HFFc6 (cell line): ENCODE measurements around the gene CLRN3. TPM values are rescaled to one million over a fixed set of nuclear protein-coding genes. Genes with fewer than 3 reads are reported as not detected.

Experiments used
- DNase-seq: peaks from one replicate; pipeline ENCODE4 v3.0.0-alpha.2; 2018
- H3K27ac Mint-ChIP-seq: 2 replicates; pipeline ENCODE4 v1.8.0; 2020; ENCODE audit warnings: mild to moderate bottlenecking, mixed read lengths
- H3K27me3 Mint-ChIP-seq: 2 replicates; pipeline ENCODE4 v1.8.0; 2021; ENCODE audit warnings: mild to moderate bottlenecking, moderate library complexity, mixed read lengths; ENCODE audit not compliant: insufficient read depth
- H3K36me3 Mint-ChIP-seq: 2 replicates; pipeline ENCODE4 v1.8.0; 2021; ENCODE audit warnings: low read depth, mixed read lengths
- H3K4me1 Mint-ChIP-seq: 2 replicates; pipeline ENCODE4 v1.8.0; 2020; ENCODE audit warnings: low read depth, mixed read lengths
- H3K4me3 Mint-ChIP-seq: 2 replicates; pipeline ENCODE4 v1.8.0; 2020; ENCODE audit warnings: mild to moderate bottlenecking, moderate library complexity, mixed read lengths
- H3K9me3 Mint-ChIP-seq: 2 replicates; pipeline ENCODE4 v1.8.0; 2020; ENCODE audit warnings: mild to moderate bottlenecking, mixed read lengths
- long read RNA-seq: library from polyadenylated mRNA; unstranded; transcript quantifications from one replicate; pipeline ENCODE4 v2.0.0, GENCODE V29; 2019
- total RNA-seq, 6 experiments: library from RNA; stranded (reverse); fragmentation: NEBNext Ultra II Directional; extraction: Animal tissue kit (Norgen Biotek cat#: 25700); gene quantifications; 2 replicates in 1 of 6; 3 replicates in 5 of 6; pipeline ENCODE4 v1.2.3, GENCODE V29; 2021
- TF ChIP-seq, protein P1 (sequence below): fragments of 200-600 bp; sonication (generic); IDR thresholded peaks from 2 replicates; pipeline ENCODE4 v1.5.0; 2021; ENCODE audit warnings: antibody characterized with exemption, mild to moderate bottlenecking

CLRN3 gene, protein sequence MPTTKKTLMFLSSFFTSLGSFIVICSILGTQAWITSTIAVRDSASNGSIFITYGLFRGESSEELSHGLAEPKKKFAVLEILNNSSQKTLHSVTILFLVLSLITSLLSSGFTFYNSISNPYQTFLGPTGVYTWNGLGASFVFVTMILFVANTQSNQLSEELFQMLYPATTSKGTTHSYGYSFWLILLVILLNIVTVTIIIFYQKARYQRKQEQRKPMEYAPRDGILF
- not detected for total RNA-seq
- long read RNA-seq: 0 reads

DNA sequence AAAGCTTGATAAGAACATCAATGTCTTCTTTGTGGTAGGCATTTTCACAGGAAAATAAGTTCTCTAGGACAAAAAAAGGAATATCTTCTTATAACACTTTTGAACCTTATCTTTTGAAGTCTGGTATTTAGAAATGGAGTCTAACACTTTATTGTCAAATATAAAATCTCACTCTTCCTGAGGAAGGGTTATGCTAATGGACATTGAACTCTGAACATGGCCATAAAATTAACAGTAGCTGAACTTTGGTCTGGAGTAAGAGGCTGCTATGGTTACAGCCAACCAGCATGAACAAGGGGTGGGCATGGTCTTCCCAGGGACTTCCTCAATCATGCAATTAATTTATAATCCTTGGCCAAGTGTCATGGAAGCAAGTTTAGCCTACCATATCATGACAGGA is at the start of gene CLRN3:
Gene CLRN3 (minus strand): TSS at position 199 of the 400 bp plus-strand sequence. CDS start 157 bp downstream, at position 42.
- Mint-ChIP-seq H3K27ac (no peak within 1 kb of the TSS), H3K4me1 (no peaks in the 10 kb centered on the region), H3K36me3 (no peaks in the 10 kb centered on the region), H3K4me3 (no peak within 1 kb of the TSS), H3K27me3 (no peaks in the 10 kb centered on the region), H3K9me3 (peaks cover 25% of the 10 kb centered on the region)
- TF ChIP-seq, protein P1, sequence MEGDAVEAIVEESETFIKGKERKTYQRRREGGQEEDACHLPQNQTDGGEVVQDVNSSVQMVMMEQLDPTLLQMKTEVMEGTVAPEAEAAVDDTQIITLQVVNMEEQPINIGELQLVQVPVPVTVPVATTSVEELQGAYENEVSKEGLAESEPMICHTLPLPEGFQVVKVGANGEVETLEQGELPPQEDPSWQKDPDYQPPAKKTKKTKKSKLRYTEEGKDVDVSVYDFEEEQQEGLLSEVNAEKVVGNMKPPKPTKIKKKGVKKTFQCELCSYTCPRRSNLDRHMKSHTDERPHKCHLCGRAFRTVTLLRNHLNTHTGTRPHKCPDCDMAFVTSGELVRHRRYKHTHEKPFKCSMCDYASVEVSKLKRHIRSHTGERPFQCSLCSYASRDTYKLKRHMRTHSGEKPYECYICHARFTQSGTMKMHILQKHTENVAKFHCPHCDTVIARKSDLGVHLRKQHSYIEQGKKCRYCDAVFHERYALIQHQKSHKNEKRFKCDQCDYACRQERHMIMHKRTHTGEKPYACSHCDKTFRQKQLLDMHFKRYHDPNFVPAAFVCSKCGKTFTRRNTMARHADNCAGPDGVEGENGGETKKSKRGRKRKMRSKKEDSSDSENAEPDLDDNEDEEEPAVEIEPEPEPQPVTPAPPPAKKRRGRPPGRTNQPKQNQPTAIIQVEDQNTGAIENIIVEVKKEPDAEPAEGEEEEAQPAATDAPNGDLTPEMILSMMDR: no peak
- DNase-seq: no peak

GRCh38 chr10:127940866-127941640 is 48.3 kb upstream of the CLRN3 start:
- TF ChIP-seq, protein P1: no peak
- Mint-ChIP-seq H3K9me3 (peaks cover 58% of the 10 kb centered on the region), H3K4me3 (no peak overlapping the region), H3K4me1 (no peaks in the 10 kb centered on the region), H3K27ac (no peak overlapping the region), H3K36me3 (no peaks in the 10 kb centered on the region; the same call in 1 of the 2 replicates), H3K27me3 (peaks cover 1% of the 10 kb centered on the region)
- no peak for DNase-seq

DNA sequence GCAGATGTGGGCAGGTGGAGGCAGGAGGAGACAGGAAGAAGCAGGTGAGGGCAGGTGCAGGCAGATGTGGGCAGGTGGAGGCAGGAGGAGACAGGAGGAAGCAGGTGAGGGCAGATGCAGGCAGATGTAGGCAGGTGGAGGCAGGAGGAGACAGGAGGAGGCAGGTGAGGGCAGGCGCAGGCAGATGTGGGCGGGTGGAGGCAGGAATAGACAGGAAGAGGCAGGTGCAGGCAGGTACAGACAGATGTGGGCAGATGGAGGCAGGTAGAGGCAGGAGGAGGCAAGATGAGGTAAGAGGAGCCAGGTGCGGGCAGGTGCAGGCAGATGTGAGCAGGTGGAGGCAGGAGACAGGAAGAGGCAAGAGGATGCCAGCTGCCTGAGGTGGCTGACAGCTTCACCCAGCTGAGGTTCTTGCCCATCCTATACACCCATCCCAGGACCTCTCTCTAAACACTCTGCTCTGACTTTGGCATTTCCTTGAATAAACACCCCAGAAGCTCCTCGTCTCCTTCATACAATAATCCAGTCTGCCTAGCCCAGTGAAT is 47.1 kb upstream of the CLRN3 start:
- Mint-ChIP-seq H3K4me1 (no peaks in the 10 kb centered on the region), H3K9me3 (peaks cover 70% of the 10 kb centered on the region), H3K36me3 (peaks cover 6% of the 10 kb centered on the region; the same call in 1 of the 2 replicates), H3K27ac (no peak overlapping the region), H3K4me3 (no peak overlapping the region), H3K27me3 (no peaks in the 10 kb centered on the region; the same call in 1 of the 2 replicates)
- no peak for DNase-seq
- TF ChIP-seq, protein P1: no peak

- H3K4me1 Mint-ChIP-seq: no peaks in the 10 kb centered on the region
Measured at GRCh38 chr10:127937915-127938463, 45.2 kb upstream of the CLRN3 start.

GRCh38 chr10:127937069-127937468 is 44.3 kb upstream of the CLRN3 start:
- H3K27me3 Mint-ChIP-seq: no peaks in the 10 kb centered on the region; the same call in 1 of the 2 replicates
- TF ChIP-seq, protein P1: no peak

More at GRCh38 chr10:127937915-127938463, 45.2 kb upstream of the CLRN3 start:
- DNase-seq: no peak
- TF ChIP-seq, protein P1: no peak
- peaks cover 70% of the 10 kb centered on the region for H3K9me3 Mint-ChIP-seq
- H3K27ac Mint-ChIP-seq: no peak overlapping the region
- no peak overlapping the region for H3K4me3 Mint-ChIP-seq
- no peaks in the 10 kb centered on the region; the same call in 1 of the 2 replicates for H3K27me3 Mint-ChIP-seq
- H3K36me3 Mint-ChIP-seq: peaks cover 6% of the 10 kb centered on the region; the same call in 1 of the 2 replicates

More at GRCh38 chr10:127937069-127937468, 44.3 kb upstream of the CLRN3 start:
- Mint-ChIP-seq H3K36me3 (peaks cover 6% of the 10 kb centered on the region; the same call in 1 of the 2 replicates), H3K4me3 (no peak overlapping the region), H3K9me3 (peaks cover 64% of the 10 kb centered on the region), H3K4me1 (no peaks in the 10 kb centered on the region), H3K27ac (no peak overlapping the region)
- no peak for DNase-seq
